A673 (cell line): ENCODE data around the gene RTN4RL1.

ENCODE experiments used
- EZH2 ChIP-seq: fragments of 200-600 bp; sonication (generic); IDR thresholded peaks from 2 replicates; pipeline ENCODE4 v1.6.1; 2017; ENCODE audit warnings: borderline replicate concordance, low read depth, mild to moderate bottlenecking, mixed read lengths, antibody characterized with exemption, low read length; ENCODE audit not compliant: poor library complexity, severe bottlenecking
- TF ChIP-seq, protein P1 (sequence below): fragments of 300-800, 200-600 bp; sonication (generic); conservative IDR thresholded peaks from 2 replicates; pipeline ENCODE4 v1.5.1; 2017; ENCODE audit warnings: low read depth, mild to moderate bottlenecking, antibody characterized with exemption, low read length, moderate library complexity, mixed read lengths

DNA sequence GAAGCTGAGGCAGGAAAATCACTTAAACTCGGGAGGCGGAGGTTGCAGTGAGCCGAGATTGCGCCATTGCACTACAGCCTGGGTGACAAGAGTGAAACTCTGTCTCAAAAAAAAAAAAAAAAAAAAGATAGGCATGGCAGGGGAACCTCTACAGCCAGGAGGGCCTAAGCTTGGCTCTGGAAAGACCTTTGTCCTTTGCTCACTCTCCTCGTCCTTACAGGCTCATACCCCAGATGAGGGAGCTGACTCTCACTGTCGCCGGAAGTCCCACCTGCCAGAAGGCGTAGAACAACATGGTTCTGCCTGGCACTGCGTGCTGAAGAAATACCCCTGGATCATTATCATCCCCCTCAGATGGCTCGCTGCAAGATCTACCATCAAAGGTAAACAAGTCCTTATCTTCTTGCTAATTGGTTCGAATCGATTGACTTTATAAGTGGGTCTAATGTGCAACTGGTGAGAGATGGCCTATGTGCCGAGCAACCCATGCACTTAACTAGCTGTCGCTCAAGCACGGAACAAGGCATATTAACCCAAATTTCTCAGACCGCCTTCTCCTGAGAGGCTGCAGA lies 29.7 kb downstream of the RTN4RL1 start:
- TF ChIP-seq, protein P1, sequence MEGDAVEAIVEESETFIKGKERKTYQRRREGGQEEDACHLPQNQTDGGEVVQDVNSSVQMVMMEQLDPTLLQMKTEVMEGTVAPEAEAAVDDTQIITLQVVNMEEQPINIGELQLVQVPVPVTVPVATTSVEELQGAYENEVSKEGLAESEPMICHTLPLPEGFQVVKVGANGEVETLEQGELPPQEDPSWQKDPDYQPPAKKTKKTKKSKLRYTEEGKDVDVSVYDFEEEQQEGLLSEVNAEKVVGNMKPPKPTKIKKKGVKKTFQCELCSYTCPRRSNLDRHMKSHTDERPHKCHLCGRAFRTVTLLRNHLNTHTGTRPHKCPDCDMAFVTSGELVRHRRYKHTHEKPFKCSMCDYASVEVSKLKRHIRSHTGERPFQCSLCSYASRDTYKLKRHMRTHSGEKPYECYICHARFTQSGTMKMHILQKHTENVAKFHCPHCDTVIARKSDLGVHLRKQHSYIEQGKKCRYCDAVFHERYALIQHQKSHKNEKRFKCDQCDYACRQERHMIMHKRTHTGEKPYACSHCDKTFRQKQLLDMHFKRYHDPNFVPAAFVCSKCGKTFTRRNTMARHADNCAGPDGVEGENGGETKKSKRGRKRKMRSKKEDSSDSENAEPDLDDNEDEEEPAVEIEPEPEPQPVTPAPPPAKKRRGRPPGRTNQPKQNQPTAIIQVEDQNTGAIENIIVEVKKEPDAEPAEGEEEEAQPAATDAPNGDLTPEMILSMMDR, result no peak
- no peak for TF ChIP-seq EZH2
